HepG2 (cell line): ENCODE measurements around the gene TMEM135. TPM values are rescaled to one million over a fixed set of nuclear protein-coding genes. Genes with fewer than 3 reads are reported as not detected.

Experiments used
- ATAC-seq: fragments of 200-7000 bp; cut with Tn5 transposase; 3 replicates; pipeline ENCODE4 v1.9.1; 2020; ENCODE audit warnings: mild to moderate bottlenecking, moderate library complexity
- BruUV-seq: library from RNA; stranded (reverse); fragments of 400-500 nt; replicated peaks from 2 replicates; lab custom pipeline; 2021; lab: Mats Ljungman, UMichigan
- CTCF ChIA-PET: fragments of 300-600 bp; formaldehyde crosslinking; extraction: SDS; loops from one replicate; lab custom pipeline; 2021; ENCODE audit warnings: low total read pairs, inconsistent platforms, low intra/inter-chr PET ratio; lab: Yijun Ruan, JAX
- POLR2A ChIA-PET: fragments of 350-600 bp; sonication (Branson Sonifier 250); formaldehyde crosslinking; loops from one replicate; lab custom pipeline; 2020; ENCODE audit warnings: antibody characterized with exemption, inconsistent platforms; lab: Yijun Ruan, JAX
- DNase-seq: peaks from one replicate; pipeline ENCODE4 v3.0.0-alpha.2; 2015; ENCODE audit warnings: low spot score
- FAIRE-seq: peaks from 3 replicates; lab custom pipeline; 2011; peaks lifted over from hg19 to GRCh38; lab: Jason Lieb, UNC
- H2AFZ ChIP-seq: one replicate; pipeline ENCODE4 v1.6.1; 2011; ENCODE audit warnings: low read length, inconsistent platforms
- H3K27ac ChIP-seq: fragments of 300-600 bp; 3 replicates; pipeline ENCODE4 v1.8.0; 2011; ENCODE audit warnings: mixed run types, mild to moderate bottlenecking, mixed read lengths, low read length, inconsistent platforms; ENCODE audit not compliant: insufficient read depth; ENCODE audit errors: extremely low read length
- H3K27me3 ChIP-seq, 2 experiments: fragments of 200-600 bp in 1 of 2; 2 replicates in 1 of 2; 3 replicates in 1 of 2; pipeline versions ENCODE4 v1.6.0 to v1.8.0; 2011; ENCODE audit warnings: low read length in 2 of 2, mild to moderate bottlenecking in 2 of 2, moderate library complexity in 2 of 2, inconsistent platforms in 1 of 2; ENCODE audit not compliant: insufficient read depth in 2 of 2, control insufficient read depth in 1 of 2
- H3K36me3 ChIP-seq, 2 experiments: fragments of 200-600 bp in 1 of 2; replicated peaks in 1 of 2; 2 replicates in 1 of 2; 3 replicates in 1 of 2; pipeline versions ENCODE4 v1.5.1 to v1.8.0; 2011; ENCODE audit warnings: low read length in 2 of 2, inconsistent platforms in 1 of 2; ENCODE audit not compliant: insufficient read depth in 2 of 2, control insufficient read depth in 1 of 2
- H3K4me1 ChIP-seq: 2 replicates; pipeline ENCODE4 v1.5.1; 2012; ENCODE audit warnings: low read length, inconsistent platforms; ENCODE audit not compliant: insufficient read depth
- H3K4me2 ChIP-seq: 2 replicates; pipeline ENCODE4 v1.6.0; 2011; ENCODE audit warnings: low read depth, low read length, inconsistent platforms
- H3K4me3 ChIP-seq, 3 experiments: fragments of 200-600 bp in 1 of 3; sonication (generic), shearing (Covaris generic) in 1 of 3; replicated peaks in 1 of 3; 2 replicates each; pipeline ENCODE4 v1.5.1; 2011 to 2016; ENCODE audit warnings: low read length in 3 of 3, inconsistent platforms in 2 of 3, low read depth in 2 of 3, mild to moderate bottlenecking in 2 of 3, control low read depth in 1 of 3, mixed read lengths in 1 of 3; ENCODE audit not compliant: insufficient read depth in 1 of 3
- H3K79me2 ChIP-seq: one replicate; pipeline ENCODE4 v1.6.1; 2011; ENCODE audit warnings: low read length, inconsistent platforms; ENCODE audit not compliant: insufficient read depth
- H3K9ac ChIP-seq: 2 replicates; pipeline ENCODE4 v1.6.0; 2011; ENCODE audit warnings: mild to moderate bottlenecking, low read depth, low read length, inconsistent platforms; ENCODE audit not compliant: insufficient read depth
- H3K9me3 ChIP-seq: 2 replicates; pipeline ENCODE4 v1.5.1; 2012; ENCODE audit warnings: mild to moderate bottlenecking, low read length
- H4K20me1 ChIP-seq: 2 replicates; pipeline ENCODE4 v1.6.0; 2011; ENCODE audit warnings: inconsistent platforms, mild to moderate bottlenecking, low read length, moderate library complexity; ENCODE audit not compliant: insufficient read depth
- AKNA ChIP-seq: sonication (generic); formaldehyde crosslinking; IDR thresholded peaks from 2 replicates; pipeline ENCODE4 v1.4.0; 2020; ENCODE audit warnings: missing genetic modification reagents, borderline replicate concordance
- ATM ChIP-seq: fragments of 450-650 bp; IDR thresholded peaks from 2 replicates; pipeline ENCODE4 v1.7.1; 2017; ENCODE audit warnings: mild to moderate bottlenecking, borderline replicate concordance
- CEBPG ChIP-seq: IDR thresholded peaks from 2 replicates; pipeline ENCODE4 v1.6.1; 2016
- HNRNPUL1 ChIP-seq: fragments of 200-400 bp; formaldehyde crosslinking; IDR thresholded peaks from 2 replicates; pipeline ENCODE4 v1.6.1; 2017; ENCODE audit warnings: low read depth, mild to moderate bottlenecking, low read length, moderate library complexity
- HOXA9 ChIP-seq: sonication (generic); formaldehyde crosslinking; IDR thresholded peaks from 2 replicates; pipeline ENCODE4 v1.8.1; 2022; ENCODE audit warnings: missing genetic modification reagents, mild to moderate bottlenecking, moderate library complexity, borderline replicate concordance
- NR1H2 ChIP-seq: sonication (generic); formaldehyde crosslinking; IDR thresholded peaks from 2 replicates; pipeline ENCODE4 v1.8.1; 2022; ENCODE audit warnings: low read depth, missing genetic modification reagents, borderline replicate concordance
- NR2C2 ChIP-seq: sonication (generic); formaldehyde crosslinking; IDR thresholded peaks from 2 replicates; pipeline ENCODE4 v1.4.0; 2020; ENCODE audit warnings: missing genetic modification reagents, mild to moderate bottlenecking, moderate library complexity, borderline replicate concordance
- REXO4 ChIP-seq: sonication (generic); formaldehyde crosslinking; IDR thresholded peaks from 2 replicates; pipeline ENCODE4 v1.8.0; 2022; ENCODE audit warnings: missing genetic modification reagents, mild to moderate bottlenecking, borderline replicate concordance
- SETDB1 ChIP-seq: sonication (generic); formaldehyde crosslinking; IDR thresholded peaks from 2 replicates; pipeline ENCODE4 v1.5.1; 2020; ENCODE audit warnings: missing genetic modification reagents, mild to moderate bottlenecking, borderline replicate concordance
- SP4 ChIP-seq: sonication (generic); formaldehyde crosslinking; IDR thresholded peaks from 2 replicates; pipeline ENCODE4 v1.8.1; 2023; ENCODE audit warnings: mild to moderate bottlenecking, missing genetic modification reagents
- TBX2 ChIP-seq: sonication (generic); formaldehyde crosslinking; IDR thresholded peaks from 2 replicates; pipeline ENCODE4 v1.5.0; 2020; ENCODE audit warnings: missing genetic modification reagents, mild to moderate bottlenecking, borderline replicate concordance
- TMF1 ChIP-seq: sonication (generic); formaldehyde crosslinking; IDR thresholded peaks from 2 replicates; pipeline ENCODE4 v1.8.1; 2022; ENCODE audit warnings: low read depth, missing genetic modification reagents
- TRIM22 ChIP-seq: fragments of 450-650 bp; IDR thresholded peaks from 2 replicates; pipeline ENCODE4 v1.6.1; 2017
- TRIM24 ChIP-seq: sonication (generic); formaldehyde crosslinking; IDR thresholded peaks from 2 replicates; pipeline ENCODE4 v1.8.0; 2022; ENCODE audit warnings: mild to moderate bottlenecking, missing genetic modification reagents
- ZGPAT ChIP-seq: IDR thresholded peaks from 2 replicates; pipeline ENCODE4 v1.6.1; 2016; ENCODE audit warnings: mild to moderate bottlenecking
- ZIK1 ChIP-seq: sonication (generic); formaldehyde crosslinking; IDR thresholded peaks from 2 replicates; pipeline ENCODE4 v1.5.0; 2020; ENCODE audit warnings: mild to moderate bottlenecking, low read depth, missing genetic modification reagents, borderline replicate concordance
- ZNF446 ChIP-seq: sonication (generic); formaldehyde crosslinking; IDR thresholded peaks from 2 replicates; pipeline ENCODE4 v1.5.0; 2020; ENCODE audit warnings: mild to moderate bottlenecking, missing genetic modification reagents
- WGBS: methylation state at CpG from one replicate; pipeline ENCODE4 v1.1.6; 2017; ENCODE audit warnings: low lambda C conversion rate; 5-methylcytosine and 5-hydroxymethylcytosine counted together
- in situ Hi-C: cut with HindIII; loops from 2 replicates; pipeline ENCODE4 v1.10.0; 2017; ENCODE audit warnings: low pct_unique_long_range_greater_than_20kb; ENCODE audit not compliant: extremely low pct_ligation_motif_present
- intact Hi-C: fragments of 100-400 bp; cut with micrococcal nuclease; formaldehyde crosslinking; loops from one replicate; pipeline ENCODE4 v1.10.0; 2022; ENCODE audit not compliant: unreplicated experiment
- polyA plus RNA-seq, 8 experiments: library from polyadenylated mRNA; depleted of rRNA in 3 of 8; stranded (reverse) in 7 of 8; unstranded in 1 of 8; fragments of >200 nt; fragmentation: Illumina TruSeq in 4 of 8; extraction: Trizol in 4 of 8; gene quantifications; 2 replicates each; pipeline versions ENCODE4 v1.2.1 to v1.2.3, GENCODE V29; 2011 to 2016; ENCODE audit warnings: low read depth in 4 of 8, missing spikeins in 1 of 8, mixed read lengths in 1 of 8; ENCODE audit not compliant: insufficient read depth in 1 of 8
- total RNA-seq, 5 experiments: library from RNA; depleted of rRNA; stranded (reverse); fragments of >200 nt; fragmentation: Illumina TruSeq; extraction: Trizol; gene quantifications; 2 replicates each; pipeline ENCODE4 v1.2.3, GENCODE V29; 2016; ENCODE audit warnings: low read depth in 1 of 5
- TF ChIP-seq, protein P1 (sequence below): sonication (generic); formaldehyde crosslinking; IDR thresholded peaks from 2 replicates; pipeline ENCODE4 v1.4.0; 2020; ENCODE audit warnings: missing genetic modification reagents

The TMEM135 gene
- total and polyA plus RNA-seq, 2 of the 13 experiments (the other 11 are each of a cell fraction or from before 2014, with no cell fraction given) = 36.6 to 88.9 TPM

- in situ Hi-C loops = no loop called here
- 99% methylated on average over 2 of the region's 2 CpGs for WGBS
- Histone ChIP-seq H3K79me2 (no peaks in the 10 kb centered on the region), H3K27me3 (no peaks in the 10 kb centered on the region), H3K4me2 (no peak overlapping the region), H3K27ac (no peak overlapping the region), H3K9ac (no peak overlapping the region), H3K36me3 (peaks cover 4 to 43% of the 10 kb centered on the region in 2 experiments), H3K9me3 (no peaks in the 10 kb centered on the region), H3K4me3 (no peak overlapping the region), H4K20me1 (no peaks in the 10 kb centered on the region), H3K4me1 (no peaks in the 10 kb centered on the region), H2AFZ (no peak overlapping the region)
- DNase-seq (no peak), FAIRE-seq (no peak), ATAC-seq (no peak)
- CTCF ChIA-PET = no interaction called here
- POLR2A ChIA-PET = no interaction called here
- intact Hi-C loops = no loop called here
- no TSS peak for BruUV-seq
- TF ChIP-seq SP4 (CRISPR knock-in tag) (no peak), AKNA (CRISPR knock-in tag) (no peak), CEBPG (CRISPR knock-in tag) (no peak), REXO4 (CRISPR knock-in tag) (no peak), ZNF446 (CRISPR knock-in tag) (no peak), ZGPAT (CRISPR knock-in tag) (no peak), NR2C2 (CRISPR knock-in tag) (no peak), TBX2 (CRISPR knock-in tag) (no peak), TRIM22 (no peak), HNRNPUL1 (no peak), TMF1 (no peak), TRIM24 (no peak), HOXA9 (CRISPR knock-in tag) (no peak), ZIK1 (CRISPR knock-in tag) (no peak), NR1H2 (CRISPR knock-in tag) (no peak), SETDB1 (CRISPR knock-in tag) (no peak), ATM (no peak)
- TF ChIP-seq, protein P1, sequence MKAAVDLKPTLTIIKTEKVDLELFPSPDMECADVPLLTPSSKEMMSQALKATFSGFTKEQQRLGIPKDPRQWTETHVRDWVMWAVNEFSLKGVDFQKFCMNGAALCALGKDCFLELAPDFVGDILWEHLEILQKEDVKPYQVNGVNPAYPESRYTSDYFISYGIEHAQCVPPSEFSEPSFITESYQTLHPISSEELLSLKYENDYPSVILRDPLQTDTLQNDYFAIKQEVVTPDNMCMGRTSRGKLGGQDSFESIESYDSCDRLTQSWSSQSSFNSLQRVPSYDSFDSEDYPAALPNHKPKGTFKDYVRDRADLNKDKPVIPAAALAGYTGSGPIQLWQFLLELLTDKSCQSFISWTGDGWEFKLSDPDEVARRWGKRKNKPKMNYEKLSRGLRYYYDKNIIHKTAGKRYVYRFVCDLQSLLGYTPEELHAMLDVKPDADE = no peak
Measured at GRCh38 chr11:87317441-87317840, 279.7 kb downstream of the TMEM135 start.
